ENCODE measurements around the gene ITPK1.

GRCh38 chr14:92920001-92920400 lies 195.7 kb downstream of the ITPK1 start:
- no peak for TF ChIP-seq CTCF (tag by site-specific recombination; IDR thresholded peaks at IDR 0.05)
- TF ChIP-seq ZNF155 (tag by site-specific recombination; IDR thresholded peaks at IDR 0.05) = no peak
- no peak for TF ChIP-seq ZNF354C (tag by site-specific recombination; IDR thresholded peaks at IDR 0.05; ENCODE audit: borderline replicate concordance, low read depth)
- TF ChIP-seq ZNF274 (IDR thresholded peaks at IDR 0.05; ENCODE audit: low read length) = no peak
- no peak for TF ChIP-seq ZNF274 (tag by site-specific recombination; IDR thresholded peaks at IDR 0.05; ENCODE audit: borderline replicate concordance)
- no peak for TF ChIP-seq KLF16 (tag by site-specific recombination; IDR thresholded peaks at IDR 0.05)
- TF ChIP-seq ZEB2 (tag by site-specific recombination; IDR thresholded peaks at IDR 0.05) = no peak
- no peak for TF ChIP-seq HOXD13 (CRISPR knock-in tag; IDR thresholded peaks at IDR 0.05; ENCODE audit: borderline replicate concordance)
- TF ChIP-seq ZNF510 (tag by site-specific recombination; IDR thresholded peaks at IDR 0.05; ENCODE audit: insufficient replicate concordance) = no peak
